A549 treated with AZD9567 at 1 μM for 4 hours (cell line): ENCODE data around the gene ACVRL1. TPM values are rescaled to one million over a fixed set of nuclear protein-coding genes. Genes with fewer than 3 reads are reported as not detected.

ENCODE experiments used
- total RNA-seq: library from RNA; stranded (reverse); fragments of 200-300 nt; extraction: Qiagen RNA extraction; gene quantifications from 5 replicates; pipeline ENCODE4 v1.2.3, GENCODE V29; 2022; ENCODE audit not compliant: insufficient read depth

ACVRL1 gene
- 0.03 to 0.19 TPM (median 0.16 TPM) in 4 of 5 replicates, not detected in the other for total RNA-seq

GRCh38 chr12:51907083-51907855 is at the start of gene ACVRL1:
TSS of gene ACVRL1 (plus strand) at chr12:51907504. CDS start at chr12:51912475, 4,971 bp downstream.

DNA sequence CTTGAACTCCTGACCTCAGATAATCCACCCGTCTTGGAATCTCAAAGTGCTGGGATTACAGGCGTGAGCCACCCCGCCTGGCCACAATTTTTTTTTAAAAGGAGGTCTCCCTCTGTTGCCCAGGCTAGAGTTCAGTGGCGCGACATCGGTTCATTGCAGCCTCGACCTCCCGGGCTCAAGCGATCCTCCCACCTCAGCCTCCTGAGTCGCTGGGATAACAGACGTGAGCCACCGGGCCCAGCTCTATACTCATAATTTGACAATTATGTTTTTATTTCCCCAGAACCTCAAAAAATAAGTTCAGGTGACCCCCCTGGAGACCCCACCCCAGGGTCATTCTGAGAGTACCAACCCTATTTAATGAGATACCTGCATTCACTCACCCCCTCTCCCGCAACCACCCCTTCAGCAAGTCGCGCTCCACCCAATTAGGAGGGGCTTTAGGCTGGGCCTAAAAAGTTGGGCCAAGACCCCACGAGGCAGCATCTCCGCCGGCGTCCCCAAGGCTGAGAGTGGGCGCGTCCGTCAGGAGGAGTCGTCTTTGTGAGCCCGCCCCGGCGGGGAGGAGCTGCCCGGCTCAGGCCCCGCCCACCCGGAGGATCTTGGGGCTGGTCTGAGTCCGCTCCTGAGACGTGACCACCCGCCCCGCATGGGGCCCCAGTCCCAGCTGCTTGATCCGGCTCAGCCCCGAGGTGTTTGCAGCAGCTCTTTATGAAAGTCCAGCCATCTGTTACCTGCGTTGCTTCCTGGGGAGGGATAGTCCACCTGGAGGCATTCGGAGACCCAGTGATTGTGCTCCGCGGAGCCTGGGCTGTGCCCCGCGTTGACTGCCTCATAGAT is 19.6 kb upstream of the ACVRL1 start, which contains the start of gene ANKRD33:
Gene ANKRD33, plus strand, starts transcription at position 628 of the 840 bp plus-strand sequence. Its CDS starts 84 bp downstream, at position 712.

DNA sequence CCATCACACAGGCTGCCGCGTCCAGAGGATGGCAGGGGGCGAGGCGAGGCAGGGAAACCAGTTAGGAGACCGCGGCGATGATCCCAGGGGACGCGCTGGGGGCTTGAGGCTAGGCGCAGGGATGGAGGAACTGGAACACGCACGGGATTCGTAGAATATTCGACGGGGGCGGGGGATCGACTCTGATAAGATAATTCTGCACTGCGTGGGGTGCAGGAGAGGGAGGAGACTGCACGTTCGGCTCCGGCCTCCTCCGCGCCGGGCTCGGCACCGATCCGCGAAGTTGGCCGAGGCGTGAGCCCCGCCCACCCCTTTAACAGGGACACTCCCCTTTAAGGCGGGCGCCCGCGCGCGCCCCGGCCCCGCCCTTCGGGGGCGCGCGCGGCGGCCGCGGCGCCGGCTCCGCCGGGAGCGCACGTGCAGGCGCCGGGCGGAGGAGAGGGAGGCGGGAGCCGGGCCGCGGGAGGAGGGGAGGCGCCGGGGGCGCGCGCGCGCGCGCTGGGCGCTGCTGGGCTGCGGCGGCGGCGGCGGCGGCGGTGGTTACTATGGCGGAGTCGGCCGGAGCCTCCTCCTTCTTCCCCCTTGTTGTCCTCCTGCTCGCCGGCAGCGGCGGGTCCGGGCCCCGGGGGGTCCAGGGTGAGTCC is 44.0 kb downstream of the ACVRL1 start, which contains the start of gene ACVR1B:
Gene ACVR1B, plus strand, starts transcription at position 501 of the 644 bp plus-strand sequence. Its CDS starts 45 bp downstream, at position 546.

Other genes starting within 250 kb of the ACVRL1 start
- gene FIGNL2, start 58.8 kb upstream of the ACVRL1 start, total RNA-seq = 0.30 to 0.34 TPM (median 0.30 TPM) in 4 of 5 replicates, not detected in the other
- 0.03 to 0.11 TPM in 2 of 5 replicates, not detected in the others for gene ANKRD33, start 19.4 kb upstream of the ACVRL1 start, total RNA-seq
- 12.8 to 17.5 TPM (median 16.7 TPM) in 5 replicates for gene ACVR1B, start 44.2 kb downstream of the ACVRL1 start, total RNA-seq
- 0.73 to 0.94 TPM (median 0.79 TPM) in 4 of 5 replicates, not detected in the other for gene TAMALIN, start 99.4 kb downstream of the ACVRL1 start, total RNA-seq
- gene NR4A1, start 143.9 kb downstream of the ACVRL1 start, total RNA-seq = 31.2 to 49.8 TPM (median 40.5 TPM) in 5 replicates
- 78.3 to 108 TPM (median 101 TPM) in 5 replicates for gene ATG101, start 162.5 kb downstream of the ACVRL1 start, total RNA-seq
- not detected in 5 replicates for gene SMIM41, start 172.2 kb downstream of the ACVRL1 start, total RNA-seq